GM20000 (cell line): ENCODE data around the gene IL6ST.

Experiments used
- DNase-seq: peaks from one replicate; pipeline ENCODE4 v3.0.0; 2012; ENCODE audit warnings: low spot score
- TF ChIP-seq, protein P1 (sequence below): IDR thresholded peaks from 2 replicates; pipeline ENCODE4 v1.5.1; 2012; ENCODE audit warnings: mild to moderate bottlenecking, control low read depth; ENCODE audit errors: extremely low read depth, missing control alignments

Gene IL6ST

DNA sequence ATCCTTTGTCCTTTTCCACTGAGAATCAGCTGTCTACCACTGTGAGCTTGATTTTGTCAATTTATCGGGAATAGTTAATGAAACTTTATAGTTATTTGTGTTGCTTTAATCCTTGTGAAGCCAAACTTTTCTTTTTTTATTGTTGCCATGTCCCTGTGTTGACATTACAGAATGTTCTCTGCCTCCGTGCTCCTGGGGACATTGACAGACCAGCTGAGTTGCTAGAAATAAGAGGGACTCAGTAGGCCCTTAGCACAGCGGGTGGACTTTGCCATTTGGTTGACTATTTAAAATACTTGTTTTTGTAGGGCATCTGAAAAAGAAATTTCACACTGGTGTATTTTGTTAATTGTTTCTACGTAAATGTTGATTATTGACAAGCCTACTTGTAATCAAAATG is 73.1 kb downstream of the IL6ST start:
- DNase-seq = no peak
- TF ChIP-seq, protein P1, sequence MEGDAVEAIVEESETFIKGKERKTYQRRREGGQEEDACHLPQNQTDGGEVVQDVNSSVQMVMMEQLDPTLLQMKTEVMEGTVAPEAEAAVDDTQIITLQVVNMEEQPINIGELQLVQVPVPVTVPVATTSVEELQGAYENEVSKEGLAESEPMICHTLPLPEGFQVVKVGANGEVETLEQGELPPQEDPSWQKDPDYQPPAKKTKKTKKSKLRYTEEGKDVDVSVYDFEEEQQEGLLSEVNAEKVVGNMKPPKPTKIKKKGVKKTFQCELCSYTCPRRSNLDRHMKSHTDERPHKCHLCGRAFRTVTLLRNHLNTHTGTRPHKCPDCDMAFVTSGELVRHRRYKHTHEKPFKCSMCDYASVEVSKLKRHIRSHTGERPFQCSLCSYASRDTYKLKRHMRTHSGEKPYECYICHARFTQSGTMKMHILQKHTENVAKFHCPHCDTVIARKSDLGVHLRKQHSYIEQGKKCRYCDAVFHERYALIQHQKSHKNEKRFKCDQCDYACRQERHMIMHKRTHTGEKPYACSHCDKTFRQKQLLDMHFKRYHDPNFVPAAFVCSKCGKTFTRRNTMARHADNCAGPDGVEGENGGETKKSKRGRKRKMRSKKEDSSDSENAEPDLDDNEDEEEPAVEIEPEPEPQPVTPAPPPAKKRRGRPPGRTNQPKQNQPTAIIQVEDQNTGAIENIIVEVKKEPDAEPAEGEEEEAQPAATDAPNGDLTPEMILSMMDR = no peak

DNA sequence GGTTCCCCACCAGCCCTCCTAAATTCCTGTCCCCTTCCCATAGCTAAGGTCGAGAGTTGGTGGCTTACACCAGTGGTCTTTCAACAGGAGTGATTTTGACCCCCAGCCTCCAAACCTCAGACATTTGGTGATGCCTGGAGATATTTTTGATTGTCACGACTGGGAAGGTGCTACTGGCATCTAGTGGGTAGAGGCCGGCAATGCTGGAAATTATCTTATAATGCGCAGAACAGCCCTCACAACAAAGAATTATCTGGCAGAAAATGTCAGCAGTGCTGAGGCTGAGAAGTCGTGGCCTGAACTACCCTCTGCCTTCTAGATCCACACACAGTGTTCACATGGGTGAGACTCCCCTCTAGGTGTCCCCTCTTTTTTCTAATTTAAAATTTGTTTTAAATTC is 74.0 kb downstream of the IL6ST start:
- peak; percentile 1 for DNase-seq
- TF ChIP-seq, protein P1 = no peak

DNA sequence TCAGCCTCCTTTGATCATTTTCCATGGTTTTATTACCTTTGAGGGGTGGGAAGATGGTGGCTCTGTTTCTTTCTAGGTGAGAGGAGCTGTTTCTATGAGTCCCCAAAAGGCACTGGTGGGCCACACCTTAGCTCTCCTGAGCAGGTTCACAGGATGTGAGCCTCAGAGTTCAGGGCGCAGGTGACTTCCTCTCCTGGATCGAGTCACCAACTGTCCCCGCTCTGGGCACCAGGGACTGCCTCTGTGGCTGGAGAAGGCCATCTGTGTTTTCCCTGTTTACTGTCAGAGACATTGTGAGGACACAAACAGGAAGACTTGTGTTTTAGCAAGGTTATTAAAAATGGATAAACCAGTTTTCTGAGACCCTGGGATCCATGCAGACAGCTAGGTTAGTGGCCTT is 75.1 kb downstream of the IL6ST start:
- TF ChIP-seq, protein P1 = no peak
- no peak for DNase-seq

DNA sequence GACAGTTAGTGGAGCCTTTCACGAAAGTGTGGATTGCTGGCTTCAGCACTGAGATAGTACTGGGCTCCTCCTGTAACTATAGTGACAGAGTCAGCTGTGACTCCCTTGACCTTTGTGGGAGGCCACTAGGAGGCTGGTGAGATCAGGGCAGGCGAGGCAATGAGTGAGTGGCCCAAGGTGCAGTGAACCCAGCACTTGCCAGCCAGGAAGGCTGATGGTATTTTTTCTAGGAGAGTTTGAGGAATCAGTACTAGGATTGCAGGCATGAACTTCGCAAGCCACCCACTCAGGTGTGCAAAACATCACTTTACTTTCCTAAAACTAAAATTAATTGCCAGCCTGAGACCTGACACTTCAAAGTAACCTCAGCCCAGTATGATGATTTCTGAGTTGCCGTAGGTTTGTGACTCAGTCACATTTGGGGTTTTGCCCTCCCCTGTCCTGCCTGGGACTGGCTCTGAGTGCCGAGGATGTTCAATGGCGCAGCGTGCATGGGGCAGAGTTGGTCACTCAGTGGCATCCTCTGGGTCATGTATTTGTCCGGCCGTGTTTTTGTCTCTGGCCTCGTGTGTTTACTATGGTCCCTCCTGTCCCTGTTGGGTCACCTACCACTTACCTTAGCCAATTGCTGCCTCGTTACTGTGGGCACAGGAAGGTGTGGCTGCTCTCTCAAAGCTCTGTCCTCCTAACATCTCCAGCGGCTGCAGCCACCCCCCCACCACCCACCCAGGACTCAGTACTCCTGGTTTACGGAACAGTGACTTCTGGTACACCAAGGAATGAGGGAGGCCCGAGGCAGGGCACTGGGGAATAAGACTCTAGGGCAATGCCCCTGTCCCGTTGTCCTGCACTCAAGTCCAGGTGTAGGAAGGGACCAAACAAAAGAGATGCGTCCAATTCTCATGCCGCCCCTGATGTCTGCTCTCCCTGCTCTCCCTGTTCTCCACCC is 76.4 kb downstream of the IL6ST start:
- TF ChIP-seq, protein P1 = no peak
- DNase-seq = no peak

DNA sequence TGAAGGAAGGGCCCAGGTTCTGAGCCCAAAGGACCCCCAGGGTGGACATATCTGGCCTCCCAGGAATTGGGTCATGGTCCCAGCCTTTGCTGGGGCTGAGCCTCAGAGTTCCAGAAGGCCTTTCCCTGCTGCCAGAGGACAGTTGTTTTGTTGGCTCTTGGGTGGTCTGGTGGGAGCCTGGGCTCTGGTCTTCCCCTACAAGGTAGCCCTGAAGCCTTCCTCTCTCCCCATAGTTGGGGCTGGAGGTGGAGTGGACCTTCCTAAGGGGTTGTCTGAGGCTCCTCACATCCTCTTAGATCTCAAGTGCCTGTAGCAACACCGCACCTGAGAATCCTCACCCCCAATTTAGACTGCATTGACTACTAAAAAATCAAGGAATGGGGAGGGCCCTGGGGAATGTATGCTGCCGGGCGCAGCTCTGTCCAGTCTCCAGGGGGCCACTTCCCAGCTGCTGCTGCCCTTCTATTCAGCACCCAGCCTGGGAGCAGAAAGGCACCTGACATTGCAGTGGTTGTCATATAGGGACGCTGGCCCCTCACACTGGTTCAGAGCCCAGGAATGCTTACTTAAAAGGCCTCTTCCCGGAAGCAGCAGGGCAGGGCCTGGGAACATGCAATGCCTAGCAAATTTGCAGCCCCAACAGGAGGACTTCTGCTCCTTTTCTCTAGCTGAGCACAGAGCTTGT is 77.2 kb downstream of the IL6ST start:
- no peak for DNase-seq

DNA sequence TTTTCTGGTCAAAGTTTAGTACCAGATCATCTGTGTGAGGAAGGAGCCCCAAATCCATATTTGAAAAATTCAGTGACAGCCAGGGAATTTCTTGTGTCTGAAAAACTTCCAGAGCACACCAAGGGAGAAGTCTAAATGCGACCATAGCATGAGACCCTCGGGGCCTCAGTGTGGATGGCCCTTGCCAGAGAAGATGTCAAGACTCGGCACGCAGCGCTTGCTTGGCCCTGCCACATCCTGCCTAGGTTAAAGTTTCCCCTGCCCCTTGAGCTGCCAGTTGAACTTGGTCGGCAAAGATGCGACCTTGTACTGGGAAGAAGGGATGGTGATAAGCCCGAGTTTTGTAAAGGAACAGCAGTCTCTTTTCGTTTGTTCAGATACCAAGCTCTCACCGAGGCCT is 77.8 kb downstream of the IL6ST start:
- no peak for DNase-seq
- TF ChIP-seq, protein P1 = no peak

More for the DNA sequence above, 77.2 kb downstream of the IL6ST start:
- TF ChIP-seq, protein P1 = no peak

DNA sequence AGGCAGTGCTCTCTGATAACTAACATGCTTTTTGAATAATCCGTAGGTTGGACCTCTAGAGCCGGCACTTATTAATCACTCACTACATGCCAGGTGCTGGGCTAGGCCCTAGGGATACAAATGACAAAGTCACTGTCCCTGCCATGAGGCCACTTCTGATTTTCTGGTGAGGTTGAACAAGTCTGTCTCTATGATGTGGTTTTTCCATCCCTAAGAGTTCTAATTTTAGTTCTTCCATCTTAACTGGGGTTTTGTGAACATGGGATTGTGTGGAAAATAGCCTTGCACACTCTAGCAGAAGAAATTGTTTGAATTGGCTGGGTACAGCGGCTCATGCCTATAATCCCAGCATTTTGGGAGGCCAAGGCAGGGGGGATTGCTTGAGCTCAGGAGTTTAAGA is 79.0 kb downstream of the IL6ST start:
- DNase-seq = no peak
- TF ChIP-seq, protein P1 = no peak
